ENCODE results near the gene BCL2.

BCL2 gene

DNA sequence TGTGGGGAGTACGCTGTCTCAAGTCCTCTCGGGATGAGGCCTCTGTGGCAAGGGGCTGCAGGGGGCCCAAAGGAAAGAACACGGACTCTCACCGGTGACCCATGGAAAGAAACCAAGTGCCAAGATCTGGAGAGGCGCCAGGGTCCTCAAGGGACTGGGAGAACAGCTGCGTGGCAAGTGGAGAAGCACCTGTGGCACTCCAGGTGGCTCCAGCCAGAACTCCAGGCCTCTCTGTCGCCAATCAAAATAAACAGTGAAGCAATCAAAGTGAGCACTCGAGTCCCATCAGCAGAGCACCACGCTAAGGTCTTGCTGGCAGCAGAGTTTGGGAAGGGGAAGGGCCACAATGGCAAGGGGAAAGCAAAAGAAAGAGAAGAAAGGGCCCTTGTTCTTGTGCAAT is 54.7 kb downstream of the BCL2 start:
- H3K4me3 ChIP-seq (ENCODE audit: low read depth, low read length): no peak overlapping the region
- TF ChIP-seq, protein P1, sequence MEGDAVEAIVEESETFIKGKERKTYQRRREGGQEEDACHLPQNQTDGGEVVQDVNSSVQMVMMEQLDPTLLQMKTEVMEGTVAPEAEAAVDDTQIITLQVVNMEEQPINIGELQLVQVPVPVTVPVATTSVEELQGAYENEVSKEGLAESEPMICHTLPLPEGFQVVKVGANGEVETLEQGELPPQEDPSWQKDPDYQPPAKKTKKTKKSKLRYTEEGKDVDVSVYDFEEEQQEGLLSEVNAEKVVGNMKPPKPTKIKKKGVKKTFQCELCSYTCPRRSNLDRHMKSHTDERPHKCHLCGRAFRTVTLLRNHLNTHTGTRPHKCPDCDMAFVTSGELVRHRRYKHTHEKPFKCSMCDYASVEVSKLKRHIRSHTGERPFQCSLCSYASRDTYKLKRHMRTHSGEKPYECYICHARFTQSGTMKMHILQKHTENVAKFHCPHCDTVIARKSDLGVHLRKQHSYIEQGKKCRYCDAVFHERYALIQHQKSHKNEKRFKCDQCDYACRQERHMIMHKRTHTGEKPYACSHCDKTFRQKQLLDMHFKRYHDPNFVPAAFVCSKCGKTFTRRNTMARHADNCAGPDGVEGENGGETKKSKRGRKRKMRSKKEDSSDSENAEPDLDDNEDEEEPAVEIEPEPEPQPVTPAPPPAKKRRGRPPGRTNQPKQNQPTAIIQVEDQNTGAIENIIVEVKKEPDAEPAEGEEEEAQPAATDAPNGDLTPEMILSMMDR (IDR thresholded peaks at IDR 0.05; ENCODE audit: insufficient read depth, low read depth, low read length, missing control alignments): no peak
- no peak for DNase-seq (ENCODE audit: low read depth)

DNA sequence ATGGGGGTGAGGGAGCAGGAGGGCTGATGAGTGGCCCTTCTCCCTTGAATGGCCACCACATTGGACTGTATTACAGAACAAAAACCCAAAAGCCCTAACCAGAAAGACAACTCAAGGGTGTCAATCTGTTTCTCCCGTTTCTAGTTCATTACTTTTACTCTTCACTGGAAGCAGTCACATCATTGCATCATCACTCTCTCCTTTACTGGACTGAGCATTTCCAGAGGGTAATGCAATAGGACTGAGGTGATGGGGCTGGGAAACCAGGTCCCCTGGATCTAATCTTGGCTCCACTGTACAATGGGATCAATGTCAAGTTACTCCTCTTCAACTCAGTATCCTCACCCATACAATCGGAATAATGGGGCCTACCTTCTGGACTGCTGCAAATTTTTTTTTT is 56.1 kb downstream of the BCL2 start:
- H3K4me3 ChIP-seq (ENCODE audit: low read depth, low read length): no peak overlapping the region
- DNase-seq (ENCODE audit: low read depth): no peak
- TF ChIP-seq, protein P1 (IDR thresholded peaks at IDR 0.05; ENCODE audit: insufficient read depth, low read depth, low read length, missing control alignments): no peak

- H3K4me3 ChIP-seq (ENCODE audit: low read depth, low read length): no peak overlapping the region
- TF ChIP-seq, protein P1 (IDR thresholded peaks at IDR 0.05; ENCODE audit: insufficient read depth, low read depth, low read length, missing control alignments): no peak
- no peak for DNase-seq (ENCODE audit: low read depth)
Measured at GRCh38 chr18:63262369-63263335, 56.9 kb downstream of the BCL2 start.

DNA sequence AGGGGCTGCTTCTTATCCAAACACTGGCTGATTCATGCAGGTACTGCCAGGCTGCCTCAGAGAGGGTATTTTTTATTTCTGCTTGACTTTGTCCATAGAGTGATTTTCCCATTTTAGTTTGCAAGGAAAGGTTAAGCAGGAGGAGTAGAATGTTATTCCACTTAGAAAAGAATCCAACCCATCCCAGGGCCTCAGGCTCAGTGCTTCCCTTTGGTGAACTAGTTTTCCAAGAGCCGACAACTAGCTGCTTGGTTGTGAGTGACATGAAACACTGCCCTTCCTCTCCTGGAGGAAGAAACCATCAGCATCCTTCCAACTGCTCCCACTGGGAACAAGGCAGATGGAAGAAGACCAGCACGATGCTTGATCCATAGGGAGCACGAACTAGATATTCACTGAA is 58.5 kb downstream of the BCL2 start:
- no peak overlapping the region for H3K4me3 ChIP-seq (ENCODE audit: low read depth, low read length)
- no peak for DNase-seq (ENCODE audit: low read depth)
- TF ChIP-seq, protein P1 (IDR thresholded peaks at IDR 0.05; ENCODE audit: insufficient read depth, low read depth, low read length, missing control alignments): no peak

DNA sequence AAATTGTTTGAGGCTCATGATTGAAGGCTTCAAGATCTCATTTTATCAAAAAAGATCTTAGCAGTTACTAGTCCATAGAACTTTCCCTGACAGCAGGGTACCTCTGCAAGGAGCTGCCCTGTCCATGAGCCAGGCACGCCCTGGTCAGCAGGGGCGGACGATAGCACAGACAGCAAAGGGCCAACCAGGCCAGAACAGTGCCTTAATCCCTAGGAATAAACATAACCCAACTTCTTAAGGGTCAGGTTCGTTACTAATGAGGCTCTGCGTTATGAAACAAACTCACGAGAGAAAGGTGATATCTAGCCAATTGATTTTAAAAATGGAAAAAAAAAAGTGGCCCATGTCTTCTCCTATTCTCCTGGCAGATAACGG is 59.2 kb downstream of the BCL2 start:
- no peak for DNase-seq (ENCODE audit: low read depth)

GRCh38 chr18:63259567-63260379 is 59.8 kb downstream of the BCL2 start:
- TF ChIP-seq, protein P1 (IDR thresholded peaks at IDR 0.05; ENCODE audit: insufficient read depth, low read depth, low read length, missing control alignments): no peak
- H3K4me3 ChIP-seq (ENCODE audit: low read depth, low read length): no peak overlapping the region
- DNase-seq (ENCODE audit: low read depth): no peak

More for the DNA sequence above, 59.2 kb downstream of the BCL2 start:
- no peak overlapping the region for H3K4me3 ChIP-seq (ENCODE audit: low read depth, low read length)
- TF ChIP-seq, protein P1 (IDR thresholded peaks at IDR 0.05; ENCODE audit: insufficient read depth, low read depth, low read length, missing control alignments): no peak
